ENCODE results near the gene CHST12.

- TF ChIP-seq, protein P1, sequence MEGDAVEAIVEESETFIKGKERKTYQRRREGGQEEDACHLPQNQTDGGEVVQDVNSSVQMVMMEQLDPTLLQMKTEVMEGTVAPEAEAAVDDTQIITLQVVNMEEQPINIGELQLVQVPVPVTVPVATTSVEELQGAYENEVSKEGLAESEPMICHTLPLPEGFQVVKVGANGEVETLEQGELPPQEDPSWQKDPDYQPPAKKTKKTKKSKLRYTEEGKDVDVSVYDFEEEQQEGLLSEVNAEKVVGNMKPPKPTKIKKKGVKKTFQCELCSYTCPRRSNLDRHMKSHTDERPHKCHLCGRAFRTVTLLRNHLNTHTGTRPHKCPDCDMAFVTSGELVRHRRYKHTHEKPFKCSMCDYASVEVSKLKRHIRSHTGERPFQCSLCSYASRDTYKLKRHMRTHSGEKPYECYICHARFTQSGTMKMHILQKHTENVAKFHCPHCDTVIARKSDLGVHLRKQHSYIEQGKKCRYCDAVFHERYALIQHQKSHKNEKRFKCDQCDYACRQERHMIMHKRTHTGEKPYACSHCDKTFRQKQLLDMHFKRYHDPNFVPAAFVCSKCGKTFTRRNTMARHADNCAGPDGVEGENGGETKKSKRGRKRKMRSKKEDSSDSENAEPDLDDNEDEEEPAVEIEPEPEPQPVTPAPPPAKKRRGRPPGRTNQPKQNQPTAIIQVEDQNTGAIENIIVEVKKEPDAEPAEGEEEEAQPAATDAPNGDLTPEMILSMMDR (IDR thresholded peaks at IDR 0.05) = no peak
- no peak for TF ChIP-seq POLR2AphosphoS5 (IDR thresholded peaks at IDR 0.05)
- no peak for TF ChIP-seq POLR2A (IDR thresholded peaks at IDR 0.05)
These were observed 49.3 kb downstream of the CHST12 start for GRCh38 chr7:2452643-2453270.
